Jurkat, Clone E6-1 (cell line): ENCODE data around the gene ARL6IP1.
"Not testable (repeated sequence)": the region's sequence is repeated elsewhere in the genome, so short reads cannot be mapped to it uniquely, and the experiment has no call there.

Experiments used
- DNase-seq: peaks from one replicate; pipeline ENCODE4 v3.0.0-alpha.2; 2011; ENCODE audit warnings: low read depth, low spot score
- H3K4me3 ChIP-seq: 2 replicates; pipeline ENCODE4 v1.5.1; 2011; ENCODE audit warnings: mild to moderate bottlenecking, low read length, control low read depth, moderate library complexity

Gene ARL6IP1

DNA sequence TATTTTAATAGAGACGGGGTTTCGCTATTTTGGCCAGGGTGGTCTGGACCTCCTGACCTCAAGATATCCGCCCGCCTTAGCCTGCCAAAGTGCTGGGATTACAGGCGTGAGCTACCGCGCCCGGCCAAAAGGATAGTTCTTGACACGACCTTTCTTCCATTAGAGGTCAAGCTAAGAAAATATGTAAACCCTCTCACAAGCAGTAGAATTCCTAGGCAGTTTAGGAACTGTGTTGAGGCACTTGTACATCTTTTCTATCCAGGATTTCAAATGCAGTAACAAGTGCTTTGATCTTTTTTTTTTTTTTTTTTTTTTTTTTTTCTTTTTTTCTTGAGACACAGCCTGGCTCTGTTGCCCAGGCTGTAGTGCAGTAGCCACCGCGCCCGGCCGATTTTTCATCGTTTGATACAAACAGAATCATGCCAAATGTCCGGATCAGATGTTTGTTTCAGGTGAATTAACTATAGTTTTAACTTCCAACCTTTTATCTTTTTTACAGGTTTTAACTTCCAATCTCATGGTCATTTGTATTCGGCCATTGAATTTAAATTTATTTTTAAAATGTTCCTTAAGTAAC is 1.5 kb upstream of the ARL6IP1 start:
- H3K4me3 ChIP-seq: no peak overlapping the region
- no peak for DNase-seq

DNA sequence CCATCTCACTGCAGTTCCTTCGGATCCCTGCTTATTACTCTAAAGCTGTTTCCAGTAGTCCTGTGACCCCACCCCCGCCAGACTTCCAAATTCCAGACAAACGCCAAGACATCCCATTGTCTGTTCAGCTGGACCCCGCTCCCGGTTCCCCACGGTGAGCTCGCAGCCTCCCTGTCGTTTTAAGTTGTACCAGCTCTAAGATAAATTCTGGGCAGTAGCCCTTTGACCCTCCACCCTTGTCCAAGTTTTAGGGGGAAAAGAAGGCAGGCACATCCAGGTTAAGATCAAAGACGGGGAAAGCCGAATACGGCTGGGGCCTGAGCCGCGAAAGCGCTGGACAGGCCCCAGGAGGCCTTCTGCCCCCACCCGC is 589 bp downstream of the ARL6IP1 start:
- no peak for DNase-seq

DNA sequence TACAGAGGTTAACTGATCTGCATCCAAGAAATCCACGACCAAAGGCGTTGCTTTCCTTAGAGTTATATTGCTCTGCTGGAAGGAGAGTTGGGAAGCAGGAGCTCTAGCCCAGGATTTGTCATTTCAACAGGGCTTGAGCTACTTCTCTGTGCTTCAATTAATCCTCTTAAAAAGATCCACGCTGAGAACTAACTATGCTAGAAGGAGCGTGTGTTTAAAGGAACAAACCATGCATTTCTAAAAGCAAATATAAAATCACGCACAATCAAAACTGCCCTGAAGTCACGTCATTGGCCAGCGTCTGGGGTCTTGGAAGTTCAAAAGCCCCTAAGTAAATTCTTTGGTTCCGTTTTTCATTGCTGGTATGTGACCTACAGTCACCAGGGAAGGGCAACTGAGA is 1.1 kb downstream of the ARL6IP1 start:
- DNase-seq: no peak
- peak overlapping the region; percentile 90 for H3K4me3 ChIP-seq

More for the DNA sequence above, 589 bp downstream of the ARL6IP1 start:
- peak overlapping the region; percentile 90 for H3K4me3 ChIP-seq

GRCh38 chr16:18799500-18799899 is 1.8 kb downstream of the ARL6IP1 start:
- DNase-seq: no peak
- no peak overlapping the region for H3K4me3 ChIP-seq

DNA sequence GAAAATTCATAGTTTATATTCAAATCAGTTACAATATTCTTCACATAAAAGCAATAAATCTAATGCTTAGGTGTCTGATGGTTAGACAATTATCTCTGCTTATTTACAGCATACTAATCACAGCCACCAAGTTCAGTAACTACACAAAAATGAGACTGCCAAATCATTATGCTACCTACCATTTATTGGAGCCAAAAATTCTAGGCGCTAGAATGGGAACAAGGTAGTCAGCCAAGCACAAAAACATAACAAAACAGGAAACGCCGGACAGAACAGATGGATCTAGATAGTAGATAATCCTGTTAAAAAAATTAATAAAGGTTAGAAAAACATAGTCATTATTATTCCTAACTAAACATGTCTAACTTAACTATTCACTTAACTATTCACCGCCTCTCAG is 3.6 kb downstream of the ARL6IP1 start:
- no peak overlapping the region for H3K4me3 ChIP-seq
- DNase-seq: no peak

- no peak overlapping the region for H3K4me3 ChIP-seq
- no peak for DNase-seq
Measured at GRCh38 chr16:18796377-18796776, 5.0 kb downstream of the ARL6IP1 start.

DNA sequence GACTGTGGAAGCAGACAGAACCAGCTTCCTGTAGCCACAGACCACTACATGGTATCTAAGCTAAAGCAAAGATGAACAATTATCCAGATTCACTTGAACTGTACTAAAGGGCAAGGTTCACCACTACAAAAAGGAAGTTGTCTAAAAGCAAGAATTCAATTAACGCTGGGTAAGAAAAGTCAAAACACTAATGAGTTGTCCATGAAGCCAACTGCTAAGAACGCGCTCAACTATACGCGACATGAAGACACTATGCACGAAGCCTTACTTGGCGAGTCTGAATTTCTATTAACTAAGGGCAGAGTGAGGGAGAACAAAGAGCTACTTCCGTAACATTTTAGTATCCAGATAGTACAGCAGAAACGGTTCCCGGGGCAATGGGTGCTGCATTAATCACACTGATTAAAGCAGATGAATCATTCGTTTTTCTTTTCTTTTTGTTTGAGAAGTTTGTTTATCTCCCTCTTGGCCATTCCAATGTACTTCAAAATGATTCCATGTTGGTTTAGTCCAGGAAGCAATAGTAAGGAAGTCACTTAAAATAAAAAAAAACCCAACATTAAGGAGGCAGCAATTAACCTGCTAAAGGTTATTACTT is 8.4 kb downstream of the ARL6IP1 start:
- no peak for DNase-seq
- no peak overlapping the region for H3K4me3 ChIP-seq

DNA sequence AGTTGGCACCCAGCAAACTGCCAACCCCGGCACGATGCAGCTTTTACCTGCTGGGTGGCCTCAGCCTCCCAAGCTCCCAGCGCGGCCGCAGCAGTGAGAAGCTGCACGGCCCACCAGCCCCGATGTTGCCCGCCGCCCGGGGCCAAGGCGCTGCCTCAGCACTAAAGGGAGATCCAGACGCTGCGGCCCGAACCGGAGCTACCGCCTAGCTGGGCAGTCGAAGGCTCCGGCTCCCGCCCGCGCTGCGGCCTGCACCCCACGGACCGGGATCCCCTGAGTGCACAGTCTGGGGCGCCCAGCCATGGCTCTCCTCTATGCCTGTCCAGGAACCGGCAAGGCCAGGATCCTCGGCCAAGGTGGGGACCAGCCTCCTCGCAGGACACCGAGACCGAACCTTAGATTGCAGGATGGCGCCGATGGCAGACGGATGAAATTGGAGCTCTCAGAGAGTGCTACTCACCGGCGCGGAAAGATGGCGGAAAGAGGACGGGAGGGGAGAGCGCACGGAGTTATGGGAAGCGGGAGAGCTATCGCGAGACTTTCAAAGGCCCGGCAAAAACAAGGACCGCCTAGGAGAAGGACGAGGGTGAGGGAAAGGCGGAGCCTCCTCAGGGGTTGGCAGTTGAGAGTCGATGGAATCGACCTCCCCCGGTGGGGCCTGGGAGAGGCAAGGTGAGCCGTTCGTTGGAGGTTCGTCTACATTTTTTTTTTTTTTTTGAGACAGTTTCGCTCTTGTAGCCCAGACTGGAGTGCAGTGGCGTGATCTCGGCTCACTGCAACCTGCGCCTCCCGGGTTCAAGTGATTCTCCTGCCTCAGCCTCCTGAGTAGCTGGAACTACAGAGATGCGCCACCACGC is 11.3 kb downstream of the ARL6IP1 start, which contains the start of gene RPS15A:
Gene RPS15A, minus strand, starts transcription at position 485 of the 857 bp plus-strand sequence. CDS start 1,221 bp downstream, outside the sequence.
- DNase-seq: peak; percentile 98
- H3K4me3 ChIP-seq: peak within 1 kb of the TSS; percentile 81

DNA sequence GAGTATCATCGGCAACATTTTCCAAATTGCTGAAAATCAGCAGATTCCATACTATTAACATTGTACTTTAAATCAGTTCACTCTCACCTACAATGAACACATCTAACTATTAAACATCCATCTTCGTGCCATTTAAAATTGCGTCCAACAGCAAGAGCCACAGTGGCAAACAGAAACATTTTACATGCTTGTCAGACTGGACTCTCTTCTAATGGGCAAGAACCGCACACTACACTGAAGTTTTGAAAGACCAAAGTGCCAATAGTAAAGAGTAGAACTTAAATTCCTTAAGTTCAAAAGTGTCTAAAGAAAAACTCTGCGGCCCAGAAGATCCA is 11.9 kb downstream of the ARL6IP1 start:
- DNase-seq: no peak
- H3K4me3 ChIP-seq: peak overlapping the region; percentile 81

DNA sequence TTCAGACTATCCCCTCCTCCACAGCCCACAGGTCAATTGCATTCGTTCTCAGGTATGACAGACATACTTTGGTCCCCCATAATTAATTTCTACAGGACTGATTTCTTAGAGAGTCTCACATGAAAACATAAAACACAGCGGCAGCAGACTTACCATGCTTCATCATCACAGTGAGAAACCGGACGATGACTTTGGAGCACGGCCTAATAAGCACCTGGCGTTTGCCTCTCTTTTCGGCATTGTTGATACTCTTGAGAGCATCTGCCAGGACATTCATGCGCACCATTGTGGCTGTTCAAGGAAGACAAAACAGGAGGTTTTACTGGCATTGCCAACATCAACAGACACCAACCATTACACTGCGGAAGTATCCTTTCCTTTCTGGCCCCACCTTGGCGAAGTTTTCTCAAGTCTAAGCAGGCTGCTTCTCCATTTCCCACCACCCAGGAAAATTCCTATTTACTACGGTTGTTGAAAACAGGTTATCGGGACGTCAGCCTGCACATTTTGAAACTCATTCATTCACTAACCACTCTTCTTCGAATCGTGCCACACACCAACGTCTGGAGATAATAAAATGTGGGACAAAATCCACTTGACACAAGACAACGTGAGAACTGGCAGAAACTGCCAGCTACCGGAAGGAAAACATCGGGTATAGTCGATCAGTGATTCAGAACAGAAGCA is 12.4 kb downstream of the ARL6IP1 start:
- H3K4me3 ChIP-seq: peak overlapping the region; percentile 81
- no peak for DNase-seq

DNA sequence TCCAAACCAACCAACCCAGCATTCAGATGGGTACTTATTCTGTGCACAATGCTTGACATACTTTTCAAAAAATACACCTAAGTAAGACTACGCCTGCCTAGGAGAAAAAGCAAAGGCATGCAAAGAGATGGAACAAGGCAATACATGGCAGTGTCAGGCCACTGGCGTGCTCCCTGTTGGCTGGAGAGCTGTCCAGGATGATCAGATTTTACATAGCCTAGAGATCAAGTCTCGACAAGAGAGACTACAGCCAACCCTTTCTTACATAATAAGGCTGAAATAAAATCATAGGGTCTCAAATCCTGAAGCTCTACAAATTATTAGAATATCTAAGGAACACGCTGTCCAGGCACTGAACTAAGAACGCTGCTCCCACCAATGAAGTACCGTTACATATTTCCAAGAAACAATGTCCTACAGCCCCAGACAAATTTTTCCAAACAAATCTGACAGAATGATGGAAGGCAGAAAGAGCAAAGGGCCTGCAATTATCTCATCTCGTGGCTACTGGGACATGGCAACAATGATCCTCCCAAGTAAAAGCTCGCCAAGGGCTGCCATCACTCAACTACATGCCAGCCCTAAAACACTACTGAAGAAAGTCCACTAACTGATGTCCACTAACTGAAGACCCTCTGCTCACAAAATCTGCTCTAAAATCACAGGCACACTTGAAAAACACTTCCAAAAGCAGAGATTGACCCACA is 16.3 kb downstream of the ARL6IP1 start:
- no peak overlapping the region for H3K4me3 ChIP-seq
- no peak for DNase-seq

- no peak for DNase-seq
- H3K4me3 ChIP-seq: no peak overlapping the region
Measured at GRCh38 chr16:18783430-18784341, 17.7 kb downstream of the ARL6IP1 start.

DNA sequence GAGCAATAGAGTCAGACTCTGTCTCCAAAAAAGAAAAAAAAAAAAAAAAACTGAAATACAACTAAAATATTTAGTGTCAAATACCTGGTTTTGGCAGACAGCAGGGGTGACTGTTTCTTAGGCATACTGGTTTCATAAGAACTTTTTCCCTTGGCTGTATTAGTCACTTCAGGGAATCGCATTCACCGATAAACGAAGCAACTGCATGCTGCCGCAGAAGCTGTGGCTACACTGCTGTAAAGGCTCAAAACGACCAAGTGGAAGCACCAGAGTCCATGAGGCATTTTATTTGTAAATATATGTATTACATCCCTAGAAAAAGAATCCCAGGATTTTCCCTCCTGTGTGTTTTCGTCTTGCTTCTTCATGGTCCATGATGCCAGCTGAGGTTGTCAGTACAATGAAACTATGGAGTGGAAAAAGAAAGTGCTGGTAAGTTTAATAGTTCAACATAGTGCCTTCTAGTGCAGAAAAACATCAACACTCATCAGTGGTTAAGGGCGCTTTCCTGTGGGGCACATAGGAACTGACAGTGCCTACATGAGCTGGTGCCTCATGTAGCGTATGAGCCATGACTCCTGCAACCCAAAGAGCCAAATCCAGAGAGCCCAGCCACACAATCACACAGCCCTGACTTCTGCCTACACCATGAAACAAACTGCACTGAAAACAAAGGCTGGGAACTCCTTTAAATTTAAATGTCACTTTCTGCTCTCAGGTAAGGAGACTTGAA is 18.5 kb downstream of the ARL6IP1 start:
- H3K4me3 ChIP-seq: no peak overlapping the region
- DNase-seq: no peak

- not testable (repeated sequence) for DNase-seq
Measured at GRCh38 chr16:18781232-18781631, 20.1 kb downstream of the ARL6IP1 start.

GRCh38 chr16:18780460-18781026 is 20.8 kb downstream of the ARL6IP1 start:
- H3K4me3 ChIP-seq, DNase-seq: not testable (repeated sequence)

More at GRCh38 chr16:18781232-18781631, 20.1 kb downstream of the ARL6IP1 start:
- H3K4me3 ChIP-seq: not testable (repeated sequence)

- H3K4me3 ChIP-seq, DNase-seq: not testable (repeated sequence)
Measured at GRCh38 chr16:18777664-18778063, 23.7 kb downstream of the ARL6IP1 start.

DNA sequence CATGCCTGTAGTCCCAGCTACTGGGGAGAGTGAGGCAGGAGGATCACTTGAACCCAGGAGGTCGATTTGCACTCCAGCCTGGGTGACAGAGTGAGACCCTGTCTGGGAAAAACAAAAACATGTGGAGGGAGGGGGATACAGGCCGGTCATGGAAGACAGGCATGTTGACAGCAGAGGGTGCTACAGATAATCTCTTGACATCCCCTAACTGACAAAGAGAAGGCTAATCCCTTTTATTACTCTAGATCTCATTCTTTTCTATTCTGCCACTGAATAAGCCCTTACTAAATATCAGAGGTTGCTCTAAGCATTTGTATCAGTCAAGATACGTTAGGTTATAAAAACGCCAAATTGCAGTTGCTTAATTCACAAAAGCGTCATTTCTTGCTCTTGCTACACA is 25.0 kb downstream of the ARL6IP1 start:
- not testable (repeated sequence) for H3K4me3 ChIP-seq, DNase-seq
